Measurements from ENCODE around the gene STRN3.

GRCh38 chr14:30993071-30993470 is 33.1 kb downstream of the STRN3 start:
- TF ChIP-seq CTCF (IDR thresholded peaks at IDR 0.05), result no peak
- no peak for TF ChIP-seq POLR2A (IDR thresholded peaks at IDR 0.05)
